ENCODE data around the gene VAT1L. TPM values are rescaled to one million over a fixed set of nuclear protein-coding genes. Genes with fewer than 3 reads are reported as not detected.

VAT1L gene
- total RNA-seq, 3 donors from 2014 or later (not counting 1 experiment from before 2014, with no cell fraction given): not detected

- Histone ChIP-seq H3K4me3 (ENCODE audit: low read length) (no peak overlapping the region), H3K36me3 (ENCODE audit: control insufficient read depth, insufficient read depth, low read length) (no peaks in the 10 kb centered on the region), H3K4me1 (ENCODE audit: control insufficient read depth, insufficient read depth, low read length) (no peaks in the 10 kb centered on the region), H3K27ac (ENCODE audit: low read length) (no peak overlapping the region), H3K27me3 (ENCODE audit: control insufficient read depth, insufficient read depth, low read length) (no peaks in the 10 kb centered on the region), H3K9me3 (ENCODE audit: control insufficient read depth, insufficient read depth, low read length) (no peaks in the 10 kb centered on the region)
- no peak for DNase-seq
- Mint-ChIP-seq H3K4me3 (no peak overlapping the region), H3K27me3 (ENCODE audit: low read depth in 2 of 2) (peaks cover 6 to 20% of the 10 kb centered on the region in 2 donors), H3K27ac (no peak overlapping the region), H3K9me3 (peaks cover 0 to 2% of the 10 kb centered on the region in 2 donors), H3K4me1 (no peaks in the 10 kb centered on the region), H3K36me3 (no peaks in the 10 kb centered on the region)
- TF ChIP-seq, protein P1, sequence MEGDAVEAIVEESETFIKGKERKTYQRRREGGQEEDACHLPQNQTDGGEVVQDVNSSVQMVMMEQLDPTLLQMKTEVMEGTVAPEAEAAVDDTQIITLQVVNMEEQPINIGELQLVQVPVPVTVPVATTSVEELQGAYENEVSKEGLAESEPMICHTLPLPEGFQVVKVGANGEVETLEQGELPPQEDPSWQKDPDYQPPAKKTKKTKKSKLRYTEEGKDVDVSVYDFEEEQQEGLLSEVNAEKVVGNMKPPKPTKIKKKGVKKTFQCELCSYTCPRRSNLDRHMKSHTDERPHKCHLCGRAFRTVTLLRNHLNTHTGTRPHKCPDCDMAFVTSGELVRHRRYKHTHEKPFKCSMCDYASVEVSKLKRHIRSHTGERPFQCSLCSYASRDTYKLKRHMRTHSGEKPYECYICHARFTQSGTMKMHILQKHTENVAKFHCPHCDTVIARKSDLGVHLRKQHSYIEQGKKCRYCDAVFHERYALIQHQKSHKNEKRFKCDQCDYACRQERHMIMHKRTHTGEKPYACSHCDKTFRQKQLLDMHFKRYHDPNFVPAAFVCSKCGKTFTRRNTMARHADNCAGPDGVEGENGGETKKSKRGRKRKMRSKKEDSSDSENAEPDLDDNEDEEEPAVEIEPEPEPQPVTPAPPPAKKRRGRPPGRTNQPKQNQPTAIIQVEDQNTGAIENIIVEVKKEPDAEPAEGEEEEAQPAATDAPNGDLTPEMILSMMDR (IDR thresholded peaks at IDR 0.05): no peak
- ATAC-seq: no peak
- WGBS (ENCODE audit: insufficient coverage): 85% methylated on average over 5 of the region's 5 CpGs
- intact Hi-C loops (cut with micrococcal nuclease): no loop called here
Observed at GRCh38 chr16:78024159-78024558, 235.8 kb downstream of the VAT1L start.

- Histone ChIP-seq H3K9me3 (ENCODE audit: control insufficient read depth, insufficient read depth, low read length) (no peaks in the 10 kb centered on the region), H3K4me1 (ENCODE audit: control insufficient read depth, insufficient read depth, low read length) (no peaks in the 10 kb centered on the region), H3K27ac (ENCODE audit: low read length) (no peak overlapping the region), H3K36me3 (ENCODE audit: control insufficient read depth, insufficient read depth, low read length) (no peaks in the 10 kb centered on the region), H3K27me3 (ENCODE audit: control insufficient read depth, insufficient read depth, low read length) (no peaks in the 10 kb centered on the region), H3K4me3 (ENCODE audit: low read length) (no peak overlapping the region)
- Mint-ChIP-seq H3K27ac (no peak overlapping the region), H3K4me1 (no peaks in the 10 kb centered on the region), H3K4me3 (no peak overlapping the region), H3K9me3 (no peaks in the 10 kb centered on the region), H3K27me3 (ENCODE audit: low read depth in 2 of 2) (peaks cover 6 to 16% of the 10 kb centered on the region in 2 donors), H3K36me3 (no peaks in the 10 kb centered on the region)
- 100% methylated on average over 1 of the region's 1 CpG for WGBS (ENCODE audit: insufficient coverage)
- no peak for DNase-seq
- ATAC-seq: no peak
- intact Hi-C loops (cut with micrococcal nuclease): no loop called here
- TF ChIP-seq, protein P1 (IDR thresholded peaks at IDR 0.05): no peak
Observed at GRCh38 chr16:78025631-78026030, 237.3 kb downstream of the VAT1L start.

- Histone ChIP-seq H3K9me3 (ENCODE audit: control insufficient read depth, insufficient read depth, low read length) (no peaks in the 10 kb centered on the region), H3K27me3 (ENCODE audit: control insufficient read depth, insufficient read depth, low read length) (no peaks in the 10 kb centered on the region), H3K4me3 (ENCODE audit: low read length) (no peak overlapping the region), H3K36me3 (ENCODE audit: control insufficient read depth, insufficient read depth, low read length) (no peaks in the 10 kb centered on the region), H3K27ac (ENCODE audit: low read length) (no peak overlapping the region), H3K4me1 (ENCODE audit: control insufficient read depth, insufficient read depth, low read length) (no peaks in the 10 kb centered on the region)
- intact Hi-C loops (cut with micrococcal nuclease): no loop called here
- ATAC-seq: no peak
- Mint-ChIP-seq H3K36me3 (no peaks in the 10 kb centered on the region), H3K27ac (no peak overlapping the region), H3K4me3 (no peak overlapping the region), H3K4me1 (no peaks in the 10 kb centered on the region), H3K9me3 (no peaks in the 10 kb centered on the region), H3K27me3 (ENCODE audit: low read depth in 2 of 2) (peaks cover 8 to 16% of the 10 kb centered on the region in 2 donors)
- TF ChIP-seq, protein P1 (IDR thresholded peaks at IDR 0.05): no peak
- 84% methylated on average over 2 of the region's 3 CpGs for WGBS (ENCODE audit: insufficient coverage)
- no peak for DNase-seq
Observed at GRCh38 chr16:78028018-78028417, 239.7 kb downstream of the VAT1L start.

Other genes starting within 250 kb of the VAT1L start
- 1 to 10 TPM; 1.6 to 4.3 (median 3.3) TPM for gene NUDT7, start 66.0 kb upstream of the VAT1L start, total RNA-seq
- gene CLEC3A, start 234.0 kb downstream of the VAT1L start, total RNA-seq: not detected